ENCODE results near the gene SNX1. TPM values are rescaled to one million over a fixed set of nuclear protein-coding genes. Genes with fewer than 3 reads are reported as not detected.

The SNX1 gene
- total RNA-seq, 3 donors from 2014 or later, result 88.4 to 96.4 (median 93.6) TPM

- no peaks in the 10 kb centered on the region for H3K4me1 Mint-ChIP-seq (ENCODE audit: low read depth)
- no peaks in the 10 kb centered on the region for H3K27me3 Mint-ChIP-seq (ENCODE audit: low read depth)
- ATAC-seq, result no peak
- H3K9me3 Mint-ChIP-seq, result no peaks in the 10 kb centered on the region
- peaks cover 26% of the 10 kb centered on the region for H3K36me3 Mint-ChIP-seq (ENCODE audit: insufficient read depth)
- H3K4me3 Mint-ChIP-seq, result no peak overlapping the region
- DNase-seq, result no peak
These were observed 84.5 kb downstream of the SNX1 start for GRCh38 chr15:64180235-64180824.

GRCh38 chr15:64182859-64183370 is 87.1 kb downstream of the SNX1 start:
- peaks cover 23% of the 10 kb centered on the region for H3K36me3 Mint-ChIP-seq (ENCODE audit: insufficient read depth)
- H3K27me3 Mint-ChIP-seq (ENCODE audit: low read depth), result no peaks in the 10 kb centered on the region
- peaks cover 5% of the 10 kb centered on the region for H3K4me1 Mint-ChIP-seq (ENCODE audit: low read depth)
- no peak overlapping the region for H3K4me3 Mint-ChIP-seq
- no peak for DNase-seq
- H3K9me3 Mint-ChIP-seq, result no peaks in the 10 kb centered on the region
- no peak for ATAC-seq

- Mint-ChIP-seq H3K4me3 (no peak overlapping the region), H3K4me1 (ENCODE audit: low read depth) (peaks cover 11% of the 10 kb centered on the region), H3K27me3 (ENCODE audit: low read depth) (no peaks in the 10 kb centered on the region), H3K9me3 (no peaks in the 10 kb centered on the region), H3K36me3 (ENCODE audit: insufficient read depth) (peaks cover 21% of the 10 kb centered on the region)
- ATAC-seq, result no peak
- no peak for DNase-seq
These were observed 89.5 kb downstream of the SNX1 start for GRCh38 chr15:64185146-64185911.

GRCh38 chr15:64187396-64188191 is 91.8 kb downstream of the SNX1 start:
- Mint-ChIP-seq H3K27me3 (ENCODE audit: low read depth) (no peaks in the 10 kb centered on the region), H3K4me3 (no peak overlapping the region), H3K9me3 (no peaks in the 10 kb centered on the region), H3K36me3 (ENCODE audit: insufficient read depth) (peaks cover 19% of the 10 kb centered on the region), H3K4me1 (ENCODE audit: low read depth) (peaks cover 11% of the 10 kb centered on the region)
- no peak for DNase-seq
- no peak for ATAC-seq

Other genes with a start within 250 kb of the SNX1 start
- gene DAPK2, start 49.5 kb upstream of the SNX1 start, total RNA-seq, result 1 to 10 TPM in 1 of 3 donors, under 1 TPM in 2; 0.40 to 1.1 (median 0.71) TPM
- 10 to 100 TPM; 37.5 to 45.4 (median 44.1) TPM for gene CIAO2A, start 2.1 kb upstream of the SNX1 start, total RNA-seq
- under 1 TPM; 0.26 to 0.35 (median 0.30) TPM for gene SNX22, start 55.7 kb downstream of the SNX1 start, total RNA-seq
- gene PPIB, start 67.0 kb downstream of the SNX1 start, total RNA-seq, result 100 to 1,000 TPM; 411 to 479 (median 433) TPM